ENCODE data around the gene C14orf93.
"Not testable (repeated sequence)": the region's sequence is repeated elsewhere in the genome, so short reads cannot be mapped to it uniquely, and the experiment has no call there.

Gene C14orf93

DNA sequence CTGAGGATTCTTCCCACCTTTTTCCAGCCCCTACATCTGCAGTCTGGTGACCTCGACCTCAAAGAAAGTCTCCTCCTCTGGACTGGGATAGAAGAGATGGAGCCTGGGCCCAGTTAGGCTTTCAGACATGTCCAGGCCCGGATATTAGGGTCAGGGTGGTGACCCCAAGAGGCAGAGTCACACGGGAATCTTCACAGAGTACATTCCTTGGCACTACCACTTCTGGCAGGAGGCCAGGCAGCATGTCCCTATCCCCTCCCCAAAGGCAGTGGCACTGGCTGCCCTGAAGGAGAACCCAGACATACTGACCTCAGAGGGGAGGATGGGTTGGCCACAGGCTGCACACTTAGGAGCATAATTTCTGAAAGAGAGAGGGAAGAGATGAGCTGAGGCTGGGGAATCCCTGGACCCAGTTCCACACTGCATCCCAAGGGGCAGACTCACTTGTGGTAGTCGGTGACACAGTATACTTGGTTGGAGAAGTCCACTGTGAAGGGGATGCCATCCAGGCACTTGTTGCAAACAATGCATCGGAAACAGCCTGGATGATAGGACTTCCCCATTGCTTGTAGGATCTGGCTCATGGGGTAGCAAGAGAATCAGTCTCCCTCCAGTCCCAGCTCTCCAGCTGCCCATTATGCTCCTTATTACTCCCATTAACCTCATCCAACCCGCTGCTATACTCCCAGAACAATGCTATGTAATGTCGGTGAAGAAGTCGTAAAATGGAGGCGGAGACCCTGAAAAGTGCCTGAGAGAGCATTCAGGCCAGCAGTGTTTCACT lies 35.2 kb downstream of the C14orf93 start:
- no peak for DNase-seq (ENCODE audit: low read depth, low spot score)

DNA sequence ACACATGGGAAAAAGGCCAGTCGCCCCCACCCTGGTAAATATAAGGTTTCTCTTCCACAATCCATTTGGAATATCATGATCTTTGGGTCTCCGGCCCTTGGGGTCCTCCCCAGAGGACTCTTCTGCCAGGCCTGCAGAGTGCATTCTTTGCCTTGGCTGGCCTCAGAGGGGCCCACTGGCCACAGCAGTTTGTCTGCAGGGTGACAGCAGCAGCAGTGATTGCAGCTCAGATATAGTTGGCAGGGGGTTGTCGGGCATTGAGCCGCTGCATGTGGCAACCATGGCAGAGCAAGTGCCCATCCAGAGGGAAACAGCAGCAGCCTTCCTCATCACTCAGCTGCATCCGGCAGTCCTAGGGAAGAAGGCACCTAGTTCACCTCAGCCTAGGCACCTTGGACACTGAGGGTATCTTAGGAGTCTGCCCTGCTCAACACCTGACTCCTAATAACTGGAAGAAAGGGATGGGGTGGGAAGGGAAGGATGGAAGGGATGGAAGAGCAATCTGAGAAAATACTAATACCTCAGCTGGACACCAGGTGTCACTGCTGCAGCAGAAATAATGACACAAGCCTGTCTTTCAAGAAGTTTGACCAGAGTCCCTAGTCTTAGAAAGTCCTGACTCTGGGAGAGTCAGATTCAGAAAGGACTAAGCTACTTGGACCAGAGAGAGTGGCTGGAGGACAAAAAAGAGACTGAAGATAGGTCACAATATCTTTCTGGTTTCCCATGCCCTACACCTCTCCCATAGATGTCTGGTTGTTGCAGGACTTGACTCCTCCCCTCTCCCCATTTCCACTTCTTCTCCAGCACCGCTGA lies 36.5 kb downstream of the C14orf93 start:
- no peak for DNase-seq (ENCODE audit: low read depth, low spot score)

DNA sequence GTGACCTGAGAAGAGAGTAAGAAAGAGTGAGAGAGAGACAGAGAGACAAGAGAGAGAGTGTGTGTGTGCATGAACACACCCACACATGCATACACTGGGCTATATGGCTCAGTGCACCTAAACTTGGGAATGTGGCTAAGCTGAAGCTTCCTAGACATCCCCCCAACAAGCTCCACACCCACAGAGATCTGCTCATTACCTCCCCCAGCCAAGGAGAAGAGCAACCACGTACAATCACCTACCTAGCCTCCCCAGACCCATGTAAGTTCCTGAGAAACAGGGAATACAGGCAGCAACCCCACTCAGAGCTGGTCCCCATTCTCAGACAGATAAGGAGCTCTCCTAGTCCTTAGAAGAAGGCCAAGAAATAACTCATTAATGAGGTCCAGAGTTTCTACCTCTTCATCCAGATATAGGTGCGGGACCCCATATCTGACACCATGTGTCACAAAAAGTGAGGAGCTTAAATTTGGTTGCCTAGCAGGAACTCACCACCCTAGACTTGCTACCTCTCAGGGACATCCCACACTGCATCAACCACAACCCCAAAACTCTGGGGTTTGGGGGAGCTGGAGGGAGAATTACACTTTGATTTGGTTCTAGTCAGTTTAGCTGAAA lies 37.5 kb downstream of the C14orf93 start:
- no peak for DNase-seq (ENCODE audit: low read depth, low spot score)

DNA sequence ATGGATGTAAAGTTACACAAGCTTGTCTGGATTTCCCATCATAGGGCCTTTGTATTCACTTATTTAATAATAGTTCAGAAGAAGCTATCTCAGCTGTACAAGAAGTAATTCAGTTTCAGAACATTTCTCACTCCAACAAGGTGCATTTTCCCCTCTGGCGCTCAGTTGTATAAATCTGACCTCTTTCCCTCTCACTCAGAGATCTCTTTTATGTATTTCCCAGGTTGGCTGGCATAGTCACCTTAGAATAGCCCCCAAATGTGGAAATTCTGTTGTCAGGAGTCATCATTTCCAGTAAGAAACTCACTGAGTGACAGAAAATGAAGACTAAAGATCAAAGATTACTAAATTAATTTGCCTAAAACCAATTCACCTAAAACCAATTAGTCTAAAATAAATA lies 38.8 kb downstream of the C14orf93 start:
- DNase-seq (ENCODE audit: low read depth, low spot score), result no peak

DNA sequence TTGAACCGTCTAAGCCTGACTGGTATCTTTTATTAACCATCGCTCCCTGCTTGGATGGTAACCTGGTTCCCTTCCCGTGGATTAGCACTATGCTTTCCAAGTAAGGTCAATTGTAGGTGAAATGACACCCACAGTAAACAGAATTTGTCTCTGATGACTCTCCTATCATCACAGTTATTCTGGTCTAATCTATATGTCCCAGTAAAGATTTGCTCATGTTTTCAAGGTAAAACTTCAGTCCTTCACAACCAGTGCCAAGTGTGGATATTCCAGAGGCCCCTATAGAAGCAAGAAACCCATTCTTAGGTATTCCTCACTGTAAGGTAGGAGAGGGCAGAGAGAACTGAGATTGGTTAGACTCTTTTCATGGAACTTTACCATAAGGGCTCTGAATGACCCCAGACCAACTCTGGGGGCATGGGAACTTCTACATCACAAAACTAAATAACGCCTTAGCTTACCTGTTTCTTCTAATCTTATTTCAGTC lies 43.1 kb downstream of the C14orf93 start:
- no peak for DNase-seq (ENCODE audit: low read depth, low spot score)

DNA sequence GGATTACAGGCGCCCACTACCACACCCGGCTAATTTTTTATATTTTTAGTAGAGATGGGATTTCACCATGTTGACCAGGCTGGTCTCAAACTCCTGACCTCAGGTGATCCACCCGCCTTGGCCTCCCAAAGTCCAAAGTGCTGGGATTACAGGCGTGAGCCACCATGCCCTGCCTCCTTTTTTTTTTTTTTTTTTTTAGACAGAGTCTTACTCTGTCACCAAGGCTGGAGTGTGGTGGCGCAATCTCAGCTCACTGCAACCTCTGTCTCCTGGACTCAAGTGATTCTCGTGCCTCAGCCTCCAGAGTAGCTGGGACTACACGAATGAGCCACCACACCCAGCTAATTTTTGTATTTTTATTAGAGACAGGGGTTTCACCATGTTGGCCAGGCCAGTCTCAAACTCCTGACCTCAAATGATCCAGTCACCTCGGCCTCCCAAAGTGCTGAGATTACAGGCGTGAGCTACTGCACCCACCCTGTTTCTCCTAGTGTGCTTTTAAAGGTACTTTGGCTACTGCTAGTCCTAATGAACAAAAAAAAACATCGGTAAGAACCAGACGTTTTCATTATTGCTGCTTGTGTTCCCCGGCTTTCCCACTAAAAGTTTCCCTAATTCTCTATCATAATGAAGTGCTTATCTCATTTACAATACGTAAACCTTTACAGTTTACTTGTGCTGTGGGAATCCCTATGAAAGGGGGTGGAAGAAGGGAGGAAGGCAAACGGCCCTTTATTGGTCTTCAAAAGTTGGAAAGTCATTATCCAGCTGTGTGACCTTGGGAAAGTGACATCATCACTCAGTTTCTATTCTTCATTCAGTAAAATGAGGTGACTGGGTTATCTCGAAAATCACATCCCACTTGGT lies 43.8 kb downstream of the C14orf93 start:
- not testable (repeated sequence) for DNase-seq (ENCODE audit: low read depth, low spot score)

DNA sequence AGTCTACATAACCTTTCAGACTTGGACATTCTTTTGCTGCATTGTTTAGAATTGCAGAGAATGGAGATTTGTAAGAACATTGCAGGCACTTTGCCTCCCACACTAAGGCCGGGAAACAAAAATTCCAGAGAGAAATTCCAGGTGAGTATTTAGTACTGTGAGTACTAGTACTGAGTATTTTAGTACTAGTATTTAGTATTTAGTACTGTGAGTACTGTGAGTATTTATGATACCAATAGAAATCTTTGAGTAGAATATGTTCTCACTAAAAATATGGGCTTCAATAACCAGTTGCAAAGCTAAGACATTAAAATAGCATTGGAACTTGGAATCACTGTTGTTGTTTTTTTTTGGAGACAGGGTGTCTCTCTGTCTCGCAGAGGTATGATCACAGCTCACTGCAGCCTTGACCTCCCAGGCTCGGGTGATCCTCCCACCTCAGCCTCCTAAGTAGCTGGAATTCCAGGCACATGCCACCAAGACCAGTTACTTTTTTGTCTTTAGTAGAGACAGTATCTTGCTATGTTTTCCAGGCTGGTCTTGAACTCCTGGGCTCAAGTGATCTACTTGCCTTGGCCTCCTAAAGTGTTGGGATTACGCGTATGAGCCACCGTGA lies 47.8 kb downstream of the C14orf93 start:
- DNase-seq (ENCODE audit: low read depth, low spot score), result no peak

DNA sequence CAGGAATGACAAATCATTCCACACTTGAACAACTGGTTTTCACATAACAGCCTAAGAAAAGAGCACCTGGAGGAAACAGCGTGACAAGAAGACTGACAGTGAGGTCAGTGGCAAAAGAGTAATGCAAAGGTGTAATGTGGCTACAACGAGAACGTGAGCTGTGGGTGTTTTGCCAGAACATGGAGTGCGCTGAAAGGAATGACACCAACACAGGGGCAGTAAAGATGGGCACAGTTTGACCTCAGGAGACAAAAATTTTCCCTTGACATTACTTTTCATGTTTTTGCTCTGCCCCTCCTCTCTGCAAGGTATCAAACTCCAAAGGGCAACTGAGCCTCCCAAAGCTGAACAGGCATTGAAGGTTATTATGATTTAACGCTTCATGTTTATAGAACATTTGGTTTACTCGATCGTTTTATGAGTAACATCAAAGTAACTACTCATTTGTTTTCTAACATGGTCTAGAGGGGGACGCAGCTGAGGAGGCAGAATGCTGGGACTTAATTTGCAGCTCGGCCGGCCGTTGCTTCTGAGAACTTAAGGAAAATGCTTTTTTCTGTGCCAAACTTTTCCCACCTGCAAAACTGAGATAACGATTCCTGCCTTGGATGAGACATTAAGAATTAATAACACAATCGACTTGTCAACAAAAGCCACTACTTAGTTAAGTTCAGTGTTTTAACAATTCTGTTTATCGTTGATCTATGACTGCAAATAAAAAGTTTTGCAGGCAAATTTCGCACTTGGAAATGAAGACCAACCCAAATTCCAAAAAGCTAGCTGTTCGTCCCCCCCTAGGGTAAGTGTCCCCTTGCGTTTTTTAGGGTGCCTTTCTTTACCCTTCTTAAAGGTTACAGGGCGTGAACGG lies 54.0 kb downstream of the C14orf93 start:
- no peak for DNase-seq (ENCODE audit: low read depth, low spot score)

DNA sequence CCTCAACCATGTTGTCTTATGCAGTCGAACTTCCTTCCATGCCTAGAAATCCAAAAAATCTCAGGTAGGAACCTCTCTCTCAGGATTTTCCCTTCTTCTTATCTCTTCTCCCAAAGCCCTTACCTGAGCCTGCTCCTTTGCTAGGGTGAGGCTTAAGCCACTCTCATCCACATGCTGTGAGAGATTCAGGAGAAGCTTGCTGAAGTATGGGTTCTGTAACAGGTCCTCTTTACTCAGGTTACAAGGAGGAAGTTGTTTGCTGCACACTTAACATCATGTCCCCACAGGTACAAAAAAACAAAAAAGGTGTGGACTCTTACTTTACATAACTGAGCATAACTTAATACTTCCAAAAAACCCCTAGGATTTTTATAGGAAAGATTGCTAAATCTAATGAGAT lies 57.5 kb downstream of the C14orf93 start:
- no peak for DNase-seq (ENCODE audit: low read depth, low spot score)

DNA sequence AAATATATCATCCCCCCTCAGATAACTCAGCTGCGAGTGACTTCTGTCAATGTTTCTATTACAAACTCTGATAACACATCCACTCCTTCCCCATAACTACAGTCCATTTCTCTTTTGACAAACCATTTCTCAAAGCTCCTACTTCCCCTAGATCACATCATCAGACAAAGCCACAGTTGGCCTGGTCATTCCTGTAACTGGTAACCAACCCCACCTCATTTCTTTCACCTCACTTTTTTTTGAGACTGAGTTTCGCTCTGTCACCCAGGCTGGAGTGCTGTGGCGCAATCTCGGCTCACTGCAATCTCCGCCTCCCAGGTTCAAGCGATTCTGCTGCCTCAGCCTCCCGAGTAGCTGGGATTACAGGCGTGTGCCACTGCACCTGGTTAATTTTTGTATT lies 58.1 kb downstream of the C14orf93 start:
- not testable (repeated sequence) for DNase-seq (ENCODE audit: low read depth, low spot score)

DNA sequence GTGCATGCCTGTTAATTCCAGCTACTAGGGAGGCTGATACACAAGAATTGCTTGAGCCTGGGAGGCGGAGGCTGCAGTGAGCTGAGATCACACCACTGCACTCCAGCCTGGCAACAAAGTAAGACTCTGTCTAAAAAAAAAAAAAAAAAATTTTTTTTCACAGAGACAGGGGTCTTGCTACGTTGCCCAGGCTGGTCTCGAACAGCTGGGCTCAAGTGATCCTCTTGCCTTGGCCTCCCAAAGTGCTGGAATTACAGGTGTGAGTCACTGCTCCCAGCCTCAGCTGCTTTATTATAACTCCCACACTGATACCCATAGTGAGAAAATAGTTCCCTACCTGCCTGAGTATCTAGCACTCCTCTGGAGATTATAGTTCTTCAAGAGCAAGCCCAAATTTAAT lies 64.3 kb downstream of the C14orf93 start:
- DNase-seq (ENCODE audit: low read depth, low spot score), result no peak

DNA sequence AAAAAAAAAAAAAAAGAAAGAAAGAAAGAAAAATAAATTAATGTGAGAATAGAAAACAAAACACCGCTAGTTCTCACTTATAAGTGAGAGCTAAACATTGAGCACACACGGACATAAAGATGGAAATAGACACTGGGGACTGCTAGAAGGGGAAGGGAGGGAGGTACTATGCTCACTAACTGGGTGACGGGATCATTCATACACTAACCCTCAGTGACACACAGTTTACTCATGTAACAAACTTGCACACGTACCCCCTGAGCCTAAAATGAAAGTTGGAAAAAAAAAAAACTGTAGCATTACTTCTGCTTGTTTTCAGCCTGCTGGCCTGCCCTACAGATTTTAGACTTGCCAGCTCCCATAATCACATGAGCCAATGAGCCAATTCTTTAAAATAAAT lies 70.3 kb downstream of the C14orf93 start:
- no peak for DNase-seq (ENCODE audit: low read depth, low spot score)
